Natural killer cell treated with Interleukin-12 subunit alpha and Interleukin-12 subunit beta and Interleukin-15 and Interleukin-18, amount 100 ng/mL, for 72 hours (primary cell): Measurements from ENCODE around the gene PIAS2. TPM values are rescaled to one million over a fixed set of nuclear protein-coding genes. Genes with fewer than 3 reads are reported as not detected.
A peak's percentile ranks its signal among the peaks of the same experiment; 100 is the strongest.

Source experiments
- ATAC-seq, 2 donors: fragments of 150-1000 bp; cut with Tn5 transposase in 1 of 2; sonication (Bioruptor Pico), chemical (Tn5 transposase) in 1 of 2; 2 replicates each; pipeline ENCODE4 v1.10.0; 2021
- DNase-seq: peaks from one replicate; pipeline ENCODE4 v3.0.0; 2022; ENCODE audit warnings: low spot score
- H3K27ac Mint-ChIP-seq, 2 donors: 1 replicate in 1 of 2; 2 replicates in 1 of 2; pipeline ENCODE4 v1.8.0; 2022; ENCODE audit warnings: mixed read lengths in 2 of 2, mild to moderate bottlenecking in 1 of 2, moderate library complexity in 1 of 2
- H3K27me3 Mint-ChIP-seq, 2 donors: 1 replicate in 1 of 2; 2 replicates in 1 of 2; pipeline ENCODE4 v1.8.0; 2022; ENCODE audit warnings: mixed read lengths in 2 of 2
- H3K36me3 Mint-ChIP-seq: one replicate; pipeline ENCODE4 v1.8.0; 2022; ENCODE audit warnings: mixed read lengths
- H3K4me1 Mint-ChIP-seq, 2 donors: 1 replicate in 1 of 2; 2 replicates in 1 of 2; pipeline ENCODE4 v1.8.0; 2022; ENCODE audit warnings: low read depth in 2 of 2, mixed read lengths in 2 of 2, mild to moderate bottlenecking in 1 of 2
- H3K4me3 Mint-ChIP-seq: one replicate; pipeline ENCODE4 v1.8.0; 2022; ENCODE audit warnings: mixed read lengths
- H3K9me3 Mint-ChIP-seq: 2 replicates; pipeline ENCODE4 v1.8.0; 2022; ENCODE audit warnings: mixed read lengths
- total RNA-seq, 2 donors: library from RNA; stranded (reverse); gene quantifications; one replicate each; pipeline ENCODE4 v1.2.3, GENCODE V29; 2022

The PIAS2 gene
- total RNA-seq, 2 donors from 2014 or later: 19.2 to 36.5 TPM

GRCh38 chr18:46755315-46756024 is 161.8 kb downstream of the PIAS2 start:
- peak overlapping the region; percentile 20 for H3K4me3 Mint-ChIP-seq

GRCh38 chr18:46754661-46755292 is 162.5 kb downstream of the PIAS2 start:
- peaks cover 15 to 16% of the 10 kb centered on the region in 2 donors for H3K4me1 Mint-ChIP-seq
- DNase-seq: no peak
- peaks cover 37 to 52% of the 10 kb centered on the region in 2 donors for H3K27me3 Mint-ChIP-seq
- H3K9me3 Mint-ChIP-seq: no peaks in the 10 kb centered on the region
- ATAC-seq: no peak
- no peaks in the 10 kb centered on the region for H3K36me3 Mint-ChIP-seq
- H3K27ac Mint-ChIP-seq: no peak overlapping the region
- no peak overlapping the region for H3K4me3 Mint-ChIP-seq

More at GRCh38 chr18:46755315-46756024, 161.8 kb downstream of the PIAS2 start:
- Mint-ChIP-seq H3K27ac (no peak overlapping the region), H3K9me3 (no peaks in the 10 kb centered on the region), H3K4me1 (peaks cover 15 to 16% of the 10 kb centered on the region in 2 donors), H3K27me3 (peaks cover 40 to 50% of the 10 kb centered on the region in 2 donors), H3K36me3 (no peaks in the 10 kb centered on the region)
- no peak for DNase-seq
- no peak for ATAC-seq

- peaks cover 31 to 46% of the 10 kb centered on the region in 2 donors for H3K27me3 Mint-ChIP-seq
- no peak overlapping the region for H3K27ac Mint-ChIP-seq
- H3K4me1 Mint-ChIP-seq: peaks cover 15 to 16% of the 10 kb centered on the region in 2 donors
- H3K36me3 Mint-ChIP-seq: no peaks in the 10 kb centered on the region
- DNase-seq: no peak
- H3K4me3 Mint-ChIP-seq: peak overlapping the region; percentile 25
- no peaks in the 10 kb centered on the region for H3K9me3 Mint-ChIP-seq
- peak; percentile 29 to 62 for ATAC-seq
These were observed 163.1 kb downstream of the PIAS2 start for GRCh38 chr18:46754188-46754587.

Other genes starting within 250 kb of the PIAS2 start
- 1 to 10 TPM in 1 of 2 donors, under 1 TPM in 1; 0.17 to 1.0 TPM for gene ST8SIA5, start 160.5 kb downstream of the PIAS2 start, total RNA-seq
- gene KATNAL2, start 95 bp upstream of the PIAS2 start, total RNA-seq: under 1 TPM; 0.31 to 0.95 TPM
- not detected for gene ELOA2, start 118.1 kb upstream of the PIAS2 start, total RNA-seq
- gene HDHD2, start 233.0 kb upstream of the PIAS2 start, total RNA-seq: 10 to 100 TPM; 27.7 to 27.8 TPM